NOMO-1 treated with DMSO at 0.1 percent for 48 hours (cell line): ENCODE results near the gene DNAJC18.

Experiments
- DNase-seq: peaks from one replicate; lab custom pipeline; 2025; ENCODE audit not compliant: unreplicated experiment; lab: John Stamatoyannopoulos, UW

The DNAJC18 gene

DNA sequence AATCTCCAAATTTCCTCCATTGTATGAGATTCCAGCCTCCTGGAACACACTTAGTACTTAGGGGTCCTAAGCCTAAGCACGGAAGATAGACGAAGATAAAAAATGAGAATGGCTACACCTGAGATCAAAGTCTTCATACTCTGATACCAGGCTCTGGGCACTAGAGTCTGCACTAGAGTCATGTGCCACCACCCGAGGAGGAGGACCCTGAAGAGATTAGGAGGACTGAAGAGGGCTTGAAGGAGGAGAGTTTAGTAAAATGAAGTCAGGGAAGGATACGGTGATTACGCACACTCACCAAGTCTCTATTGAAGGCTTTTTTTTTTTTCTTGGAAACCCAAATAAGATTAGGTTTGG is 34.9 kb downstream of the DNAJC18 start:
- no peak for DNase-seq

DNA sequence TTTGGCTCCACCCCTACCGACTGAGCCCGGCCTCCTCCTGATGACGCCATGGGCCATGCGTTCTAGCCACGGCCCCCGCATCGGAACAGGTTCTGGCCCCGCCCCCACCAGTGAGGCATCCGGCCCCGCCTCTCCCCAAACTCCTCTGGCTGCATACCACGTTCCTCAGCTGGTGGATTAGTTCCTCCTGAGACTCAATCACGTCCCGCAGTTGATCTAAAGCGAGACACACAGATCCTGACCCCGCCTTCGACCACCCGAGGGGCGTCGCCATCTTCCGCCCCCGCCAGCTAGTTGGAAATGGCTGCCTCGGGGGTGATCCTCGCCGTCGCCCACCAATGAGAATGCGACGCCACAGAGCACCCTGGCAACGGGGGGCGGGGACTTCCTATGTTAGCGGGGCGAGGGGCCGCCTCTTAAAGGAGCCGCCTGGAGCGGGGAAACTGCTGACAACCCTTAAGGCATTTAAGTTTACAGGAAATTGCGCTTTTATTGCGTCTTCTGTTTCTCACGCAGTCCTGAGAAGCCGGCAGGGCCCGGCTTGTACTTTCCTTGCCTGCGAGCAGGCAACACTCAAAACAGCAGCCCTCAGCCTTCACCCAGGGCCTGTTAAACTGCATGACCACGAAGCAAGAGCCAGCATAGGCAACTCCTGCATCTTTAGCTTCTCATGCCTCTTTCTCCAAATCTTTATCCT is 35.4 kb downstream of the DNAJC18 start, which contains the start of gene SPATA24:
SPATA24 (minus strand) TSS at position 303 of the 697 bp plus-strand sequence; CDS start at position 274, 29 bp downstream.
- peak; percentile 98 for DNase-seq

DNA sequence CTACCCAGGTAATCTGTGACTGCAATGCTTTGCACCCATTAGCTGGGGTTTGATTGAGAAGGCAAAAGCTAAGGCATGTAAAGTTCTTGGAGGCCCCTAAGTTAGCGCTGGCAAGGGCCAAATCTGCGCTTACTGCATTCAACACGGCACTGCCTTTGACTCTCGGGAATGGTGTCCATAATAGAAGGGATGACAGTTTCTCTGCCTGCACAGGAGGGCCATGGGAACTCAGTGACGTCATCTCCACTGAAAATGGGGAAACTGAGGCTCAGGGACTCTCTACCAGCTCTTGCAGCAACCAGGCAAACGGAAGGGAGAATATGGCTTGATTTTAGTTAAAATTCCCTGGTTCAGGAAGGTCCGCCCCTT is 35.9 kb downstream of the DNAJC18 start:
- no peak for DNase-seq

DNA sequence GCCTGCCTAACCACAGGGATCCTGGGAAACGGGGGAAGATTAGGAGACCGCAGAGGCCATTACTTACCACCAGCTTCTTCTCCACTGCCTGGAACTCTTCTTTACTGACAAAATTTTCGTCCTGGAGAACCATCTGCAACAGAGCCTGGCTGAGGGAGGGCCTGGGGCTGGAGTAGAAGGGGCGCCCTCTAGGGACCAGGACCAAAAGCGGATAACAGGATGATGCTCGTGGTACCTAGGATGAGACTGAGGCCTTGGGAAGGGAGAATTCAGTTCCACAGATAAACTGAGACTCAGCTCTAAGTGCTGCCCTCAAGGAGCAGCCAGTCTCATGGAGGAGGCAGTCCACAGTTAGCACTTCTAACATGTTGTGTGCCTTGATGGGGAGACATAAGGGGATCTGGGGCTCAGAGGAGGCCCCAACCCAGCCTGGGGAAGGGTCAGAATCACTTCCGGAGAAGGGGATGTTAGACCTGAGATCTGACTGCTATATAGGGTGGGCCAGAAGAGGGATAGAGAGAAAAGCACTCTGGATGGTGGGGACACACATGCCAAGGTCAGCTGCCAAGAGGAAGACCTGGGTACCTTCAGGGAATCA is 36.7 kb downstream of the DNAJC18 start:
- DNase-seq, result no peak

DNA sequence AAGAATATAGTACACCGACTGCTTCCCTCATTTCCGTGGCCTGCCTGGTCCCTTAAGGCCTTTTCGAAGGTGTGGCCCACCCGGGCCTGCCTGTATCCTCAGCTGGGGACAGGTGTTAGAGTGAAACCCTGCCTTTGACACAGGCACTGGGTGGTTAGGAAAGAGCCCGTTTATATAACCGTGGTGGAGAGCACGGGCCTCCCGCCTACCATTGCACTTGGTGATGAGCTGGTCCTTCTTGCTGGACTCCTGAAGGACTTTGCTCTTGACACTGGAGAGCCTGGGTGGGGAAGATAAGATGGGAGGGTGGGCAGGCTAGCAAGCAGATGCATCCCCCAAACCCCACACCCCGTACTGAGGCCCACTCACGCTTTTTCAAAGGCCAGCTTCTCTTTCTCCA is 37.8 kb downstream of the DNAJC18 start:
- no peak for DNase-seq

DNA sequence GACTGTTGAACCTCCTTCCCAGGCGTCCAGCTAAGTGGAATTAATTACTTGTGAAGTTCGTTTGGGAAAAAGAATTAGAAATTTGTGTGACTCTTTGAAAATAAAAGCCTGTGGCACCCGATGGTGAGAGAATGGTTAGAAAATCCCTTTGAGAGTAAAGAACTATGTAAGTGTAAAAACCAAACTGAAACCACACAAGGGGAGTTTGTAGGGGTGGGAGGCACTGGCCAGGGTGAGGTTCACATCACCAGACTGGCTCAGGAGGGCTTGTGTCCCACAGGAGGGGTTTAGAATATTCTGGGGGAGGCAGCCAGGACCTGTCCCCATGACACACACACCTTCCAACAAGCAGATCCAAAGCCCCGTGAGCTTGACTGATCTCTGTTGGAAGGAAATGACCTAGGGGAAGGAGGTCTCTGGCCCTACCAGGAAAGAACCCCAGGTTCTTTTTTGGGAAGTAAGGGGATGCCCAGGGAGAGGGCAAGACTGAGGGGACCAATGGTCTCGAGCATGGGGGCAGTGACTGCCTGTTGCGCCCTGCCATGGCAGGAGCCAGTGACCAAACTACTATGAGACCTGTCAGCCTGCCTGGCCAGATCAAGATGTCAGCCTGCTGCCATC is 39.7 kb downstream of the DNAJC18 start:
- no peak for DNase-seq

DNA sequence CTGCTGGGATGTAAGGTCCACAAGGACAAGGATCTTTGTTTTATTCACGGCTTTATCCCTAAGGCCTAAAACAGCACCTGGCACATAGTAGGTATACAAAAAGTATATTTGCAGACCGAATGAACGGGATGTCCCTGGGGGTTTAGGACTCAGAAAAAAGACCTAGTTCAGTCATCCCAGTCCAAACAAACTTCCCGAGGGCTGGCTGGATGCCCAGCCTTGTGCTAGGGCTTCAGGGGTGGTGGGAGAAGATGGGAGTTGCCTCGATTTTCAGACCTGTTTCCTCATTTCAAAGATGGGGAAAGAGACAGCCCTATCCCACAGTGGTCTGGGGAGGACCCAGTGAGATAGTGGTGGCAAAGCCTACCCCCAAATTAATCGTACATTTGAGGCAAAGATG is 41.4 kb downstream of the DNAJC18 start:
- no peak for DNase-seq

DNA sequence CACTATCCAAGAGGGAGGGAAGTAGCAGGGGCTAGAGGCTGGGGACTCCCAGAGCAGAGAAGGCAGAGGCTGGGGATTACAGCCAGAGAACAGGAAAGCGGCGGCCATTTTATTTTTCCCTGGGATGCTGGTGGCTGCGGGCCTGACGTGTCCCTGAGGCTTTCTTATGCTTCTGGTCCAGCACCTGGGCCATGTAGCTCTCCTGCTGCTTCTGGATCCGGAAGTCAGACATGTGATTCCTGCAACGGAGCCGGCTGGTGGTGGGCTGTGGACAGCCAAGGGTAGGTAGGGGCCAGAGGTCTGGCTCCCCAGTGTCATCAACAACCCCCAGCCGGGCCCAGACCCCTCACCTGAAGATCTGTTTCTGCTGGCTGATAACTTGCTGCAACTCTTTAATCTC is 42.6 kb downstream of the DNAJC18 start:
- no peak for DNase-seq

DNA sequence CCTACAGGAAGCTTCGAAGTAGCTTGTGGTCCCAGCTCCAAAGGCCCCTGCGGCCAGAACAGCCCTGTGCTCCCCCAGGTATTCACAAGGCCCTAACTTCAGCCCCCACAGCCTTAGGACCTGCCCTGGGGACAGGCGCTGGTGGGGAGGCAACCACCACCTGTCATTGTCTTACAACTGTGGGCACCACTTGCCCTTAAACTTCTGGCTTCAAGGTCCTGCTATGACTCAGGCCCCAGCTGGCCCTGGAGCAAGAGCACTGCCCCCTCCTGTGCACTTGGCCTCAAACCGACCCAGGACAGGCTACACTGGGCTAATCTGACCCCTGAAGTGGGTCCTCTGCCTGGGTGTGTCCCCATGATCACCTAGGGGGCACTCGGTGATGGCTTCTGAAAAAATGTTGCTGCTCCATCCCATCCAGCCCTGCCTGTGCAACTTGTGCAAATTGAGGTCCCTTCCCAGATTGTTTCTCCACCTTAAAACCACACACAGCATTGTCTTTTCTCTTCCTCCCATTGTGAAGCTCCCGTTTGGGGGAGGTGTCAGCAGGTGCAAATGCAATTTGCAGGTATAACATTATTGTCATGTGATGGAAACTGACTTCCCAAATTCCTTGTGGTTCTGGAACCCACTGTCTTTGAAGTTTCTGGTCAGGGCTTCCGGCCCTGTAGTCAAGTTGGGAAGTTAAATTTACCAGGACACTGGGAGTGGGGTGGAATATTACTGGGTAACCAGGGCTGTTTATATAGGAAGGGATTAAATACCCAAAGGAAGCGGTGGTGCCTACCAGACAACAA is 43.3 kb downstream of the DNAJC18 start:
- DNase-seq, result no peak

DNA sequence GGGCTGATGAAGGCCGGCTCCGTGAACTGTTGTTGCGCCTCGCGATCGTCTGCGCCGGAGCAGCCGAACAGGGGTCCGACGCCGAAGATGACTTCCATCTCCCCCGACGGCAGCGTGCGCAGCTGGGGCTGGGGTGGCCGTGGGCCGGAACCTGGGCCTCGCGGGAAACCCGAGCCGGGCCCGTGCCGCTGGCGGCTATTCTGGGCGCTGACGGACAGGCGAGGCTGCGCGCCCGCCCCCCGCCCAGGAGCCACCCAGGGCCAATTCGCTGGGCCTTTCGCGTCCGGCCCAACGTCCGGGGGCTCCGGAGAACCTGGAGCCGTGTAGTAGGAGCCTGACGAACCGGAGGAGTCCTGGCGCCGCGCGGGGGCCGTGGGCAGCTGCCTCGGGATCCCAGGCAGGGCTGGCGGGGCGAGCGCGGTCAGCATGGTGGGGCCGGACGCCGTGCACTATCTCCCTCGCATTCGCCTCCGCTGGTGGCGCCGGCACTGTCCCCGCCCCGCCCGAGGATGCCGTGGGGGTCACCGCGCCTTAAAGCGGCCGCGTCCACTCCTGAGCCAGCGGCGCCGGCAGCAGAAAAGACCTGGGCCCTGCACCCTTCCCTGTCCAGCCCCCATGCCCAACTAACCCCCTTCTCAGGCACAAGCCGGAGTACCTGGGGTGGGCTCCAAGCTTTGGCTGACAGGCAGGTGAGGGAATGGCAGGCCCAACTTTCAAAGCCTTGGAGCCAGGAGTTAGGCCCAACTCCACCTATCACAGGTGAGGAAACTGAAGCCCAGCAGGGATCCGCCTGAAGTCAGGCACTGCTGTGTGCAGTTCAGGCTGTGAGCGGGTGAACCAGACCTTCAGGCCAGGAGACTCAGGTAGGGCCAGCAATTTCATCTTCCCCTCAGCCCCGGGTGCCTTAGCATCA is 44.4 kb downstream of the DNAJC18 start, which contains the start of gene PROB1:
PROB1 (minus strand) TSS at position 451 of the 913 bp plus-strand sequence; CDS start at position 428, 23 bp downstream.
- DNase-seq, result no peak

DNA sequence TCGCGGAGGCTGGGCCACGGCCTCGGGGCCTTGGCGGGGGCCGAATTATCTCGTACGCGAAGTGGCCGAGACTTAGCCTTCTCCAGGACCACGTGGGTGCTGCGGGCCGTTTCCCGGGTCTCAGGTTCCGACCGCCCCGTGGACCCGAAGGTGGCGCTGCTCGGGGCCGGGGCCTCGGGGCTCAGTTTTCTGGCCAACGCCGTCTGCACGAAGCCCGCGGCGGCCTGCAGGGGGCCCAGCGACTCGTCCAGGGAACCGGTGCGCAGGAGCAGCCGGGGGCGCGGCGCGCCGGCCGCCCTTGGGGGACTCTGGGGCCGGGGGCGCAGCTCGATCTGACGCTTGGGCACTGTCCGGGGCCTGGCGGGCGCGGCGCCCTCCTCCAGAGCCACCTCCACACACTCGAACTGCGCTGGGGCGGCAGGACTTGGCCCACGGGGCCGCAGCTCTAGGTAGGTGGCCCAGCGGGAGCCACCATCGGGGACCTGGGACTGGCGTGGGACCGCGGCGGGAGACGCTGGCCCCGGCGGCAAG is 45.1 kb downstream of the DNAJC18 start:
- DNase-seq, result peak; percentile 18

DNA sequence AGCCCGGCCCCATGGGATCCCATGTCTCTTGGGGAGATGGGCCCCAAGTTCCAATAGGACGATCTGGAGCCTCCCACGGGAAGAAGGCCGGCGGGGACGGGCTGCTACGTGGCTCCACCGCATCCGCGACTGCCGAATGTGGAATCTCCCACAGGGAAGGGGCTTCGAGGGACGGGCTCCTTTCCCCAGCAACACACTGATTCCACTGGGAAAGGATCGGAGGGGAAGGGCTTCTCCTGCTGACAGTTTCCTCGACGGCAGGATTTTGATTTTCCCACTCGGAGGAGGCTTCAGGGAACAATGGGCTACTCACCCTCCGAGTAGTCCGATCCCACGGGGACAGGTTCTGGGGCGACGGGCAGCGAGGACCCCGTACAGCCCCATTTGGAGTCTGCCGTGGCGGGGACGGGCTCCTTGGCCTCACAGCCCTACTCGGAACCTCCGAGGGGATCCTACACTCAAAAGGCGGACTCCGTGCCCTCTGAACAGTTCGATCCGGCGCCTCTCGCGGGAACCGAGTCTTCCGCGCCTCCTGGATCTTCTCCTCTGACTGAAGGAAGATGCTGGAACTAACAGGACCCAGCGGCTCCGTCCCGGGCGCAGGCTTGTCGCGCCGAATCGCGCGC is 45.7 kb downstream of the DNAJC18 start:
- no peak for DNase-seq

DNA sequence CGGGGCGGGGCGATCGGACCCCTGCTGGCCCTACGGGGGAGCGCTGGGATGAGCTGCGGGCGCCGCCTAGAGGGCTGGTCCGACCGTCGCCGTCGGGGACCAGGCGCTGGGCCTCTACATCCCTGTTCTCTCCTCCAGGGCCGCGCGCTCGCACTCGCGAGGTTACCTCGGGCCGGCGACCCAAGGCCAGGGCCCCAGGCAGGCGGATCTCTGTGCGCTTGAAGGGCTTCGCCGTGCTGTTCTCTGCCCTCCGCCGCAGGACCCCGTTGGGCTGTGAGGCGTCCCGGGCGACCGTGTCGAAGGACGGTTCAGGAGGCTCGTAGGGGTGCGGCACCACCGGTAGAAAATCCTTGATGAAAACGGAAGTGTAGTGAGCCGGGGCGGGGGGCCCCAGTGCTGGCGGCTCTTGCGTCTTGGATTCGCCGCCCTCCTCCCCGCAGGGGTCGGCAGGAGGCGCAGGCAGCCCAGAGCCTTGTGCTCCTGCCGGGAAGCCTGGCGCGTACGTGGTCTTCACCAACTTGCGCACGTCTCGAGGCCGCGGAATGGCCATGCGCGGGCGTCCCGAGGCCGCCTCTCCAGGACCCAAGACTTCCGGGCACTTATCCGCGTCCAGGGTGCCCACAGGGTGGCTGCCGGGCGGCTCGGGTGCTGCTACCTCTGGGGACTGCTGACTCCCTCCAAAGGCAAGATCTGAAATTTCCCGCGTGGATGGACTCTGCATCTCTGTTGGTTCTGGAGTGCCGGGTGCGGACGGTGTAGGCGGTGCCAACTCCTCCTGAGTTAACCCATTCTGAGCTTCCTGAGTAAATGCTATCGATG is 46.4 kb downstream of the DNAJC18 start:
- peak; percentile 85 for DNase-seq

DNA sequence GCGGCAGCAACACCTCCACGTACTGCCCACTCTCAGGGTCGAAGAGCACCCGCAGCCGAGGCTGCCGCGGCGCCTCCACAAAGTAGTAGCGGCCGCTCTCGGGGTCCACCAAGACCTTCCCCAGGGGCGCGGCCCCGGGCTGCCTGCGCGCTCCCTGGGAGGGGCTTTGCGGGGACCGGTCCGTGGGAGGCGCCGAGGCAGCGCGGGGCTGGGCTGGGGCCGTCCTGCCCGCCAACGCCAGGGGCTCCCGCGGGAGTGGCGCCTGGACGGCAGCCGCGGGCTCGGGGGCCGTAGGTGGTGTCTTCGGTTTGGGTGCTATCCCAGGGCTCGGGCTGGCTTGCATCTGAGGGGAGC is 47.0 kb downstream of the DNAJC18 start:
- DNase-seq, result no peak

DNA sequence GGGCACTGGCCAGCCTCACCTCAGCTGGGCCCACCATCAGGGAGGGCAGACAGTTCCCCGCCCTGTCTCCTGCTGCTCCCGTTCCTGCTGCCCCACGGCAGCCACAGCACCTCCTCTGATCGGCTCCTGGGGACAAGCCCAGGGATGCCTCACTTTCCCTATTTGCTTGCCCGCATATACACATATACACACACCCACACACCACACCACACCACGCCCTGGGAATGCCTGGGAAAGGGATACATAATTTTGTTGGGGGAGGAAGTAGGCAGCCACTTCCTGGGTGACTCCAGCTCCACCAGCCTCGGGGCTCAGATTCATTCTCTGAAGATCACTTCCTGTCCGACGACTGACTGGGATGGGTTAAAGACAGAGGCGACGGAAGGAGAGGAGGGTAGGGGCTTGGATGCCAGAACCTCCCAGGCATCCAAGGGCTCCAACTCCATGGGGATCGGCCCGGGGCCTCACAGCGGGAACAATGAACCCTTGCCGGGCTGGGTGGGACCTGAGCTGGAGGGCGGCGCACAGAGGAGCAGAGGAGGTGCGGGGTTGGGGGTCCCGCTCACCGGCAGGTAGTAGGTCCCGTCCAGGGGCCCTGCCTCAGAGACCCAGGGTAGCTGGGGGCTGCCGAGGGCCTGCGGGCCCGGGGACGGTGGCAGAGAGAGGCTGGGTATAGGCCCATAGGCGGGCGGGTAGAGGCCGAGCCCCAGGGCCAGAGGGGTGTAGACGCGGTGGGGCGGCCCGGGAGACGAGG is 47.6 kb downstream of the DNAJC18 start:
- no peak for DNase-seq

DNA sequence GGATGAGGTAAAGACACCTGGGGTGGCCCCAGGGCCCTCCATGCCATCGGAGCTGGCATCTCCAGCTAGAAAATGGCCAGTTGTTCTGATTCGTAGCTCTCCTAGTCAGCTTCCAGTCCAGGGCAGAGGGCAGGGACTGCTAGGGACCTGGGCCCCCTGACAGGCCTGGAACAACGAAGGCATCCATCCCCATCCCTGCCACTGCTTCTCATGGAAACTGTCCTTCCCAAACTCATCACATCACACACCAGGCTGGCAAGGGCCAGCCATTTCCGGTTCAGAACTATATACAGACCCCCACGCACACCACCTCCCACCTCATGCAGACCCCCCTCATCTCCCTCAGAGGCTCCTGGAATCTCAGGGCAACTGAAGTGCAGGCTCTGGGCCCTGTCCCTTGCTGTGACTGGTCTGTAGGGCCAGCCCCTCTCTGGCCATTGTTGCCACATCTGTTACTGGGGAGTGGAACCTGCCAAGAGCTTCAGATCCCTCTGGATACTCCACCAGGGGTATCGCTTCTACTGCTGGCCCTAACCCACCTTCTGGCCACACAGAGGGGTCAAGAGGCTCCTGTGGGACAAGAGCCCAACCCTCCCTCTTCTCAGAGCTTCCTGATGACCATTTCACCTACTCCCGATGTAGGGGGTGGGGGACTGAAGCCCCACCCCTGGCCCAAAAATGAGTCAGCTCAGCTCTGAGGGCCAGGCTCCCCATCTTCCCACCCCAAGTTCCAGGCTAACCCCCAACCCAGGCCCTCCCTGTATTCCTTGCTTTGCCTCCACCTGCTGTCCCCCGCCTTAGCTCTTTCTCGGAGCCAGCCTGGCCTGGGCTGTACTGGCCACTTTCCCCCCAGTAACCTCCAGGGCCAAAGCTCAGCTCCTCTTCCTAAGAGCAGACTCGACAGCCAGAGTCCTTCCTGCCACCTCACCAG is 48.4 kb downstream of the DNAJC18 start:
- DNase-seq, result no peak
